Cardiac fibroblast (primary cell): ENCODE data around the gene ADISSP.

Experiments used
- DNase-seq, 2 donors: peaks; one replicate each; pipeline versions ENCODE4 v3.0.0 to v3.0.0-alpha.2; 2010; ENCODE audit warnings: low read depth in 2 of 2
- H3K4me3 ChIP-seq, 2 donors: replicated peaks in 1 of 2; 1 replicate in 1 of 2; 2 replicates in 1 of 2; pipeline ENCODE4 v1.5.1; 2011; ENCODE audit warnings: low read depth in 2 of 2, low read length in 2 of 2, mild to moderate bottlenecking in 2 of 2, moderate library complexity in 1 of 2
- TF ChIP-seq, protein P1 (sequence below): IDR thresholded peaks from one replicate; pipeline ENCODE4 v1.5.1; 2011; ENCODE audit warnings: low read depth, mild to moderate bottlenecking, low read length, inconsistent platforms

Gene ADISSP

DNA sequence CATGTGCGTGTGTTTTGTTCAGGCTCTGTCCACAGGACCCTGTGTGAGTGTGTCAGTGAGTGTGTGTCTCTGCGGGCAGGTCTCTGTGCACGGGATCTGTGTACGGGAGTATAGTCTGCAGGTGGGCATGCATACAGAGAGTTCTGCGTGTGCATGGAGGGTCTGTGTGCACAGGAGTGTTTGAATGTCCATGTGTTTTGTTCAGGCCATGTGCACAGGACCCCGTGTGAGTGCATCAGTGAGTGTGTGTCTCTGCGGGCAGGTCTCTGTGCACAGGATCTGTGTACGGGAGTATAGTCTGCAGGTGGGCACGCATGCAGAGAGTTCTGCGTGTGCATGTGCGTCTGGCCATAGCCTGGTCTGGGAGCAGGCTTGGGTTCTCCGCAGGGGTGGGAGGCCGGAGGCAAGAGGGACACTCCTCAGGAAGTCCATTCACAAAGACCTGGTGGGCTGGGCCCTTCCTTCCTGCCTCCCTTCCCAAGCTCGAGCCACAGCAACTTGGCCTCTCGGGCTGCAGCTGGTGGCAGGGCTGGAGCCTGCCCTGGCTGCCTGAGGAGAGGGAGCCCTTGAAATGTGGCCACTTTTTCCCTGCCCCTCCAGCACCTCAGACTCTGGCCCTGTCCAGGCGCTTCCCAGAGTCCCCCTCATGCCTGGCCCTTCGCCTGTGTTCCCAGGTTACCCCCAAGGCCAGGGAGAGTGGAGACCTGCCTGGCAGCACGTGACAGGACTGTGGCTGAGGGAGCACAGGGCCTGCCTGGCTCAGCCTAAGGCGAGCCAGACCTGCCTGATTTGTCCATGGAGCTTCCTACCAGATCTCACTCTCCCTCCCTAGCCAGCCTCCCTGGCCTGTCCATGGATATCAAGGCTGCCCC lies 28.3 kb downstream of the ADISSP start:
- peak in 1 of 2 donors; percentile 18 for DNase-seq
- no peak overlapping the region for H3K4me3 ChIP-seq
- TF ChIP-seq, protein P1, sequence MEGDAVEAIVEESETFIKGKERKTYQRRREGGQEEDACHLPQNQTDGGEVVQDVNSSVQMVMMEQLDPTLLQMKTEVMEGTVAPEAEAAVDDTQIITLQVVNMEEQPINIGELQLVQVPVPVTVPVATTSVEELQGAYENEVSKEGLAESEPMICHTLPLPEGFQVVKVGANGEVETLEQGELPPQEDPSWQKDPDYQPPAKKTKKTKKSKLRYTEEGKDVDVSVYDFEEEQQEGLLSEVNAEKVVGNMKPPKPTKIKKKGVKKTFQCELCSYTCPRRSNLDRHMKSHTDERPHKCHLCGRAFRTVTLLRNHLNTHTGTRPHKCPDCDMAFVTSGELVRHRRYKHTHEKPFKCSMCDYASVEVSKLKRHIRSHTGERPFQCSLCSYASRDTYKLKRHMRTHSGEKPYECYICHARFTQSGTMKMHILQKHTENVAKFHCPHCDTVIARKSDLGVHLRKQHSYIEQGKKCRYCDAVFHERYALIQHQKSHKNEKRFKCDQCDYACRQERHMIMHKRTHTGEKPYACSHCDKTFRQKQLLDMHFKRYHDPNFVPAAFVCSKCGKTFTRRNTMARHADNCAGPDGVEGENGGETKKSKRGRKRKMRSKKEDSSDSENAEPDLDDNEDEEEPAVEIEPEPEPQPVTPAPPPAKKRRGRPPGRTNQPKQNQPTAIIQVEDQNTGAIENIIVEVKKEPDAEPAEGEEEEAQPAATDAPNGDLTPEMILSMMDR: no peak

DNA sequence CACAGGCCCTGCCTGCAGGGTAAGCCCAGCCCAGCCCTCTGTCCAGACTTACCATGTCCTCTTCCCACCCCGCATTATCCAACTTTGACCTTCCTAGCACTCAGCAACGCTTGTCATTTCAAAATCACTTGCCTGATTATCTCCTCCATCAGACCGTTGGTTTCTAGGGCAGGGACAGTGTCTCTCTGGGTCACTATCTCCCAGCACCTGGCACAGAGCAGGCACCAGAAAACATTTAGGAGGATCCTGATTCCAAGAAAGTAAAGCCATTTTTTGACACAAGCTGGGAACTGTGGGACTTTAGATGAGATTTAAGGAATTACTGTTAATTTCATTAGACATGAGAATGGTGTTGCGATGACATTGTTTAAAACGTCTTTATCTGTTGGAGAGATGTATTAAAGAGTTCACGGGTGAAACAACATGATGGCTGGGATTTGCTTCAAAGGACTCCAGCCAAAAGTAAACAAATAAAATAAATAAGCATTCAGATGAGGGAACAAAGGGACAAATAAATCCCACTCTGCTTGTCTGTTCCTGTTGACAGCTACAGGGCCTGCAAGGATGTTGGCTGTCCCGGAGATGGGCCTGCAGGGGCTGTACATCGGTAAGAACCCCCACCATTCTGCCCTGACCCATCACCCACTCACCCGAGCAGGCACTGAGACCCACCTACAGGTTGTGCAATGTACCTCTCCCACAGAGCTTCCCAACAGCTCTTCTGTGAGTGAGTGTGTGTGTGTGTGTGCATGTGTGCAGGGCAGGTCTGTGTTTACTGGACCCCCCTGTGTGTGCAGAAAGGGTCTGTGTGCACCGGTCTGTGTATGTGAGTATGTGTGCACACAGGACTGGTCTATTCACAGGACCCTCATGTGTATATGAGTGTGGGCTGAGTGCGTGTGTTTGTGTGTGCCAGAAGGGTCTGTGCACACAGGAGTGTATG lies 29.2 kb downstream of the ADISSP start:
- H3K4me3 ChIP-seq: no peak overlapping the region
- TF ChIP-seq, protein P1: no peak
- peak in 1 of 2 donors; percentile 14 for DNase-seq

DNA sequence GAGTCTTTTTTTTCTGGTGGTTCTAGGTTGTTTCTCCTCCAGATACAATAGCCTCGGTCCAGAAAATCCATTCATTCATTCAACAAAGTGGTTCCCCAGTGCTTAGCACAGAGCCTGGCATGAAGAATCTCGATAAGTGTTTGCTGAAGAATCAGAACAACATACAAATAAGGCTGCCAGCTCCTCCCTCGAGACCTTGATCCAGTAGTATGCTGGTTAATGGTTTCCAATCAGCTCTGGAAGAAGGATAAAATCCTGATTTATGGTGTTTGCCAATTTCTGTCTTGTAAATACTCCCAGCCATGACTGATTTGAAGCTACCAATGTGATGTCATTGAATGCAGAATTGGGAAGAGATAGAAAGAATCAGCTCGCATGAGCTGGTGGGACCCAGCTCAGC lies 31.8 kb downstream of the ADISSP start:
- TF ChIP-seq, protein P1: no peak
- H3K4me3 ChIP-seq: no peak overlapping the region

DNA sequence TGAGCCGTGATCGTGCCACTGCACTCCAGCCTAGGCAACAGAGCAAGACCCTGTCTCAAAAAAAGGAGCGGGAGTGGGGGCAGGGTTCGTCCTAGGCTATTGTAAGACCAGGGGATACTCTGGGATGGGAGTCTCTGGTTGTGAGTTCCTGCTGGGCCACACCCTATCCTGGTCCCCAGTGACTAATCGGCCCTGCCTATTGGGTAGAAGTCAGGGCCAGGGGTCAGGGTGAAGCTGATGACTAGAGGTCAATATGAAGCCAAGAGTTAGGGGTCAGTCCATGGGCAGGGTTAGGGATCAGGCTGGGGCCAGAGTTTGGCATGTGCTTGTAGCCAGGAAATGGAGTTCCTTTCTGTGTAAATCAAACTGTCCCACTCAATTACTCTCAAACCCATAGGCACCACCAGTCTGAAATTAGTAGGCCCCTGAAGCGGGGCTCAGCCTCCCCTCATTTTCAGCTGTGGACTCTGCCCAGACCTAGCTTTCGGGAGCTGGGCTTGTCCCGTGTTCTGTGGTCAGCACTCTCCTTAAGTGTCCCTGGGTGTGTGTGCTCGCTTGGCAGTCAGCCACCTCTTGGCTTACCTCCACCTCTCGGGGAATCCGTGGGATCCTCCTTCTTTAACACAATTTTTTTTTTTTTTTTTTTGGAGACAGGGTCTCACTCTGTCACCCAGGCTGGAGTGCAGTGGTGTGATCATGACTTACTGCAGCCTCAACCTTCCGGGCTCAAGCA lies 33.3 kb downstream of the ADISSP start:
- DNase-seq: no peak
- TF ChIP-seq, protein P1: no peak
- no peak overlapping the region for H3K4me3 ChIP-seq

More for the DNA sequence above, 31.8 kb downstream of the ADISSP start:
- DNase-seq: no peak

DNA sequence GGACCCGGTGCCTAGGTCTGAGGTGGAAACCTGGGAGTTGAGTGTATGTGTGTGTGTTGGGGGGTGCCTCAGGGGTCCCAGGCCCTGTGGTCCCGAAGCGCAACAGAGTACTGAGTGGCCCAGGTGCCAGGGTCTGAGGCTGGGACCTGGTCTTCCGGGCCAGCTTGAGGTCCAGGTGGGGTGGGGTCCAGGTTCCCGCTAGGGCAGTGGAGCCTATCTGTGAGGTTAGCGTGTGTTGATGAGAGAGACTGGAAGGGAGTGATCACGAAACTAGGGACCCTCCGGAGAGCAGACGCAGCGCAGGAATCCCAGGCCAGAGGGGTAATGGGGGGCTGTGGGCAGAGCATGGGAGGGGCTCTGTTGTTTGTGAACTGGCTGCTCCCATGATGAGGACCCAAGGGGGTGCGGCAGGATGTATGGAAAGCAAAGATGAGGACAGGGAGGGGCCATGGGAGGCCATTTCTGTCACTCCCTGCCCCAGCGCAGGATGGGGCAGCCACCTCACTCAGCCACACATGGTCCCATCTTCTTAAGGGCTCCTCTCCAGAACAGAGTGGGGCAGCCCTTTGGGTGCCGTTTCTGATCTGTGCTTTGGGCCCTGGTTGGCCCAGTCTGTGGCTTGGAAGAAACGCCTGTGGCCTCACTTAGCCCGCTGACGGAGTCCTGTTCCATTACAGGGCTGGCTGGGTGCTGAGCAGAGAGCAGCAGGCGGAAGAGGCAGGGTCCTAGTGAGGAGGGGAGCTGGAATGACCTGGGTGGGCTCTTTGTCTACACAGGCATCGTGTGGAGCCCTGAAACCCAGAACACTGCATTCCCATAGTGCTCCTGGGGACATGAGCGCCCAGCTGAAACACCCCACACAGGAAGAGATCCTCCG lies 34.2 kb downstream of the ADISSP start:
- H3K4me3 ChIP-seq: no peak overlapping the region
- DNase-seq: no peak
- TF ChIP-seq, protein P1: no peak
